IPS DF 6.9 (cell line): ENCODE measurements around the gene TLCD5.

ENCODE experiments used
- DNase-seq: peaks from one replicate; pipeline ENCODE4 v3.0.0-alpha.2; 2013; ENCODE audit warnings: low read depth, low spot score
- H3K27ac ChIP-seq: one replicate; pipeline ENCODE4 v1.5.1; 2013; ENCODE audit warnings: low read length, control low read depth
- H3K27me3 ChIP-seq: 2 replicates; pipeline ENCODE4 v1.6.1; 2013; ENCODE audit warnings: mild to moderate bottlenecking, low read length; ENCODE audit not compliant: control insufficient read depth, insufficient read depth
- H3K36me3 ChIP-seq: 2 replicates; pipeline ENCODE4 v1.6.1; 2013; ENCODE audit warnings: low read length; ENCODE audit not compliant: control insufficient read depth, insufficient read depth
- H3K4me1 ChIP-seq: 2 replicates; pipeline ENCODE4 v1.6.1; 2013; ENCODE audit warnings: low read length; ENCODE audit not compliant: control insufficient read depth, insufficient read depth
- H3K4me3 ChIP-seq: 2 replicates; pipeline ENCODE4 v1.5.1; 2013; ENCODE audit warnings: mild to moderate bottlenecking, low read length
- H3K9me3 ChIP-seq: 2 replicates; pipeline ENCODE4 v1.6.1; 2013; ENCODE audit warnings: low read length, inconsistent platforms; ENCODE audit not compliant: control insufficient read depth, insufficient read depth
- WGBS: extraction: QIAGEN DNeasy Blood & Tissue Kit; methylation state at CpG from one replicate; pipeline ENCODE4 v1.1.7; 2013; ENCODE audit warnings: mixed read lengths, missing lambda C conversion rate; ENCODE audit not compliant: insufficient read length, insufficient coverage; 5-methylcytosine and 5-hydroxymethylcytosine counted together

The TLCD5 gene

GRCh38 chr11:120307476-120307875 is 17.6 kb upstream of the TLCD5 start:
- Histone ChIP-seq H3K4me1 (peaks cover 7% of the 10 kb centered on the region), H3K9me3 (no peaks in the 10 kb centered on the region), H3K27ac (no peak overlapping the region), H3K27me3 (no peaks in the 10 kb centered on the region), H3K4me3 (no peak overlapping the region), H3K36me3 (no peaks in the 10 kb centered on the region)
- DNase-seq: no peak
- no CpG with 5 or more reads among the region's 11 CpGs for WGBS

- no peaks in the 10 kb centered on the region for H3K36me3 ChIP-seq
- H3K27me3 ChIP-seq: no peaks in the 10 kb centered on the region
- no CpG with 5 or more reads among the region's 7 CpGs for WGBS
- no peak overlapping the region for H3K27ac ChIP-seq
- H3K4me1 ChIP-seq: peaks cover 7% of the 10 kb centered on the region
- no peak overlapping the region for H3K4me3 ChIP-seq
- DNase-seq: no peak
- no peaks in the 10 kb centered on the region for H3K9me3 ChIP-seq
These were observed 17.0 kb upstream of the TLCD5 start for GRCh38 chr11:120308081-120308480.

- no peaks in the 10 kb centered on the region for H3K27me3 ChIP-seq
- no peak for DNase-seq
- H3K27ac ChIP-seq: no peak overlapping the region
- no CpG with 5 or more reads among the region's 3 CpGs for WGBS
- H3K36me3 ChIP-seq: no peaks in the 10 kb centered on the region
- no peaks in the 10 kb centered on the region for H3K9me3 ChIP-seq
- H3K4me1 ChIP-seq: peaks cover 7% of the 10 kb centered on the region
- H3K4me3 ChIP-seq: no peak overlapping the region
These were observed 14.2 kb upstream of the TLCD5 start for GRCh38 chr11:120310870-120311269.

- Histone ChIP-seq H3K27me3 (no peaks in the 10 kb centered on the region), H3K4me3 (no peak overlapping the region), H3K36me3 (no peaks in the 10 kb centered on the region), H3K27ac (no peak overlapping the region), H3K9me3 (no peaks in the 10 kb centered on the region), H3K4me1 (peaks cover 4% of the 10 kb centered on the region; the same call in 1 of the 2 replicates)
- no CpG with 5 or more reads among the region's 3 CpGs for WGBS
- DNase-seq: no peak
These were observed 10.2 kb upstream of the TLCD5 start for GRCh38 chr11:120314861-120315260.

GRCh38 chr11:120316880-120317688 is 8.0 kb upstream of the TLCD5 start:
- no peak for DNase-seq
- peaks cover 4% of the 10 kb centered on the region; the same call in 1 of the 2 replicates for H3K4me1 ChIP-seq
- no CpG with 5 or more reads among the region's 8 CpGs for WGBS
- H3K27me3 ChIP-seq: no peaks in the 10 kb centered on the region; the same call in 1 of the 2 replicates
- no peaks in the 10 kb centered on the region for H3K9me3 ChIP-seq
- no peaks in the 10 kb centered on the region for H3K36me3 ChIP-seq
- no peak overlapping the region for H3K4me3 ChIP-seq
- no peak overlapping the region for H3K27ac ChIP-seq

- no peaks in the 10 kb centered on the region for H3K36me3 ChIP-seq
- no peaks in the 10 kb centered on the region for H3K9me3 ChIP-seq
- H3K4me3 ChIP-seq: no peak overlapping the region
- H3K27me3 ChIP-seq: no peaks in the 10 kb centered on the region; the same call in 1 of the 2 replicates
- H3K4me1 ChIP-seq: peaks cover 4% of the 10 kb centered on the region; the same call in 1 of the 2 replicates
- no peak for DNase-seq
- WGBS: no CpG with 5 or more reads among the region's 10 CpGs
- H3K27ac ChIP-seq: no peak overlapping the region
These were observed 7.2 kb upstream of the TLCD5 start for GRCh38 chr11:120317689-120318480.

- 100% methylated on average over 2 of the region's 4 CpGs for WGBS
- no peaks in the 10 kb centered on the region; the same call in 1 of the 2 replicates for H3K27me3 ChIP-seq
- H3K4me3 ChIP-seq: no peak overlapping the region
- DNase-seq: no peak
- no peak overlapping the region for H3K27ac ChIP-seq
- H3K36me3 ChIP-seq: no peaks in the 10 kb centered on the region
- H3K9me3 ChIP-seq: no peaks in the 10 kb centered on the region
- peaks cover 4% of the 10 kb centered on the region; the same call in 1 of the 2 replicates for H3K4me1 ChIP-seq
These were observed 6.2 kb upstream of the TLCD5 start for GRCh38 chr11:120318906-120319305.

GRCh38 chr11:120326228-120326627 is 1.1 kb downstream of the TLCD5 start:
- Histone ChIP-seq H3K9me3 (no peaks in the 10 kb centered on the region), H3K27ac (no peak overlapping the region), H3K4me3 (no peak overlapping the region), H3K4me1 (no peaks in the 10 kb centered on the region), H3K27me3 (no peaks in the 10 kb centered on the region; the same call in 1 of the 2 replicates), H3K36me3 (peaks cover 2% of the 10 kb centered on the region; the same call in 1 of the 2 replicates)
- no CpG with 5 or more reads among the region's 3 CpGs for WGBS
- DNase-seq: no peak

- no peak for DNase-seq
- Histone ChIP-seq H3K36me3 (peaks cover 2% of the 10 kb centered on the region; the same call in 1 of the 2 replicates), H3K27me3 (no peaks in the 10 kb centered on the region), H3K9me3 (no peaks in the 10 kb centered on the region), H3K27ac (no peak overlapping the region), H3K4me1 (no peaks in the 10 kb centered on the region), H3K4me3 (no peak overlapping the region)
- WGBS: no CpG with 5 or more reads among the region's 4 CpGs
These were observed 1.8 kb downstream of the TLCD5 start for GRCh38 chr11:120326845-120327281.

- Histone ChIP-seq H3K4me1 (no peaks in the 10 kb centered on the region), H3K27ac (no peak overlapping the region), H3K4me3 (no peak overlapping the region)
These were observed 2.2 kb downstream of the TLCD5 start for GRCh38 chr11:120327311-120327710.

More at GRCh38 chr11:120327311-120327710, 2.2 kb downstream of the TLCD5 start:
- H3K27me3 ChIP-seq: no peaks in the 10 kb centered on the region
- peaks cover 2% of the 10 kb centered on the region; the same call in 1 of the 2 replicates for H3K36me3 ChIP-seq
- no peaks in the 10 kb centered on the region for H3K9me3 ChIP-seq
- no peak for DNase-seq
- no CpG with 5 or more reads among the region's 4 CpGs for WGBS
